ENCODE data around the gene NAALADL2.

NAALADL2 gene

DNA sequence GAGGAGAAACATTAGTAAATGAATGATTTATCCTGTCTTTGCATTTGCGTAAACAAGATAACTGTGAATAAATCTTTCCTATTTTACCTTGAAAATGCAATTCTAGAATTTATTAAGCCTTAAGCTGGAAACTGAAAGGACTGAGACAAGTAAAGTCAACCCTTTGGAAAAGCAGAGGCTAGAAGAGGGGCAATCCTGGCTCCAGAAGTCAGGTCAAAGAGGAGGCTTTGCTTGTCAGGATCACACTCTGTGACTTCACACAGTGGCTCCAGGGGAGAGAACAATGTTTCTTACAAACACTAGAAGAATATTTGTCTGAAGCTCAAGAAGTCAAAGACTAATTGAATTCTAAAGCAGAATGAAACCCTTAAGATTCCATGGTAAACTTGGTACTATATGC lies 530.4 kb downstream of the NAALADL2 start:
- TF ChIP-seq, protein P1, sequence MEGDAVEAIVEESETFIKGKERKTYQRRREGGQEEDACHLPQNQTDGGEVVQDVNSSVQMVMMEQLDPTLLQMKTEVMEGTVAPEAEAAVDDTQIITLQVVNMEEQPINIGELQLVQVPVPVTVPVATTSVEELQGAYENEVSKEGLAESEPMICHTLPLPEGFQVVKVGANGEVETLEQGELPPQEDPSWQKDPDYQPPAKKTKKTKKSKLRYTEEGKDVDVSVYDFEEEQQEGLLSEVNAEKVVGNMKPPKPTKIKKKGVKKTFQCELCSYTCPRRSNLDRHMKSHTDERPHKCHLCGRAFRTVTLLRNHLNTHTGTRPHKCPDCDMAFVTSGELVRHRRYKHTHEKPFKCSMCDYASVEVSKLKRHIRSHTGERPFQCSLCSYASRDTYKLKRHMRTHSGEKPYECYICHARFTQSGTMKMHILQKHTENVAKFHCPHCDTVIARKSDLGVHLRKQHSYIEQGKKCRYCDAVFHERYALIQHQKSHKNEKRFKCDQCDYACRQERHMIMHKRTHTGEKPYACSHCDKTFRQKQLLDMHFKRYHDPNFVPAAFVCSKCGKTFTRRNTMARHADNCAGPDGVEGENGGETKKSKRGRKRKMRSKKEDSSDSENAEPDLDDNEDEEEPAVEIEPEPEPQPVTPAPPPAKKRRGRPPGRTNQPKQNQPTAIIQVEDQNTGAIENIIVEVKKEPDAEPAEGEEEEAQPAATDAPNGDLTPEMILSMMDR (IDR thresholded peaks at IDR 0.05): no peak

- TF ChIP-seq, protein P1 (IDR thresholded peaks at IDR 0.05): no peak
Measured at GRCh38 chr3:175391601-175392000, 532.5 kb downstream of the NAALADL2 start.

GRCh38 chr3:175392653-175393052 lies 533.5 kb downstream of the NAALADL2 start:
- TF ChIP-seq, protein P1 (IDR thresholded peaks at IDR 0.05): no peak

- TF ChIP-seq, protein P1 (IDR thresholded peaks at IDR 0.05): no peak
Measured at GRCh38 chr3:175397372-175397771, 538.2 kb downstream of the NAALADL2 start.

GRCh38 chr3:175398676-175399075 lies 539.5 kb downstream of the NAALADL2 start:
- TF ChIP-seq, protein P1 (IDR thresholded peaks at IDR 0.05): no peak

GRCh38 chr3:175399156-175399840 lies 540.2 kb downstream of the NAALADL2 start:
- TF ChIP-seq, protein P1 (IDR thresholded peaks at IDR 0.05): no peak

DNA sequence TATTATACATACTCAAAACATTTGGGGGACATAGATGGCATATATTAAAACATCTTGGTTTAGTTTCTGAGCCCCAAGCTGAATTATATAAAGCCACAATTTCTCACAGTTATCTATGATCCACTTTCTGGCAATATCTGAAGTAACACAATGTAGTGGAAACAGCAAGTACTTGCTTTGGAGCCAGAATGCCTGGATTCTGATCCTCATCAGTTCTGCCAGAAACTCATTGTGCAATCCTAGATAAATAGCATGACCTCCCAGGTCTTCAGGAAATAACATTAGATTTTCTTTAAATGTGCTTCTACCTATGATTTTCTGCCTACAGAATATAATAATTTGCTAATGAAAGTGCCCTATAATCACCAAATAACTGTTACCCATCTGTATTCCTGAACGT lies 544.9 kb downstream of the NAALADL2 start:
- TF ChIP-seq, protein P1 (IDR thresholded peaks at IDR 0.05): no peak

DNA sequence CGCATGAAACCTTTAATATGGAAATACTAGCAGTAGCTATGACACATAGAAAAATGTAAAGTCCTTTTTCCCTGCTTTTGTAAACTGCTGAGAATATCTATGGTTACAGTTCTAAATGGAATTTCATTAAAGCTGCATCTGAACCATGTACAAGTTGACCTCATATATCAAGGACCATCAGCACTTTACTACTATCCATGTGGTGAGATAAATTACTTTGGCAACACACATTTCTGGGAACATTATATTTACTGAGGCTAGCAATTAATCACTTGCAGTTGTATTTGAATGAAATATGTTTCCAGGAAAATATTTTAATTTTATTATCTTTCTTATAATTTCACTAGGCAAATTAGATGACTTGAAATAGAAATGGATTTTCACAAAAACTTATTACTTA lies 545.5 kb downstream of the NAALADL2 start:
- TF ChIP-seq, protein P1 (IDR thresholded peaks at IDR 0.05): no peak
